ENCODE results near the gene TXNIP.

TXNIP gene

GRCh38 chr1:145996433-145997015 is at the start of gene TXNIP:
Gene TXNIP, minus strand, starts transcription at chr1:145996579. Its CDS starts 313 bp downstream, at chr1:145996266.
- no peak for TF ChIP-seq CTCF (IDR thresholded peaks at IDR 0.05; ENCODE audit: extremely low read depth, insufficient read depth, missing control alignments)
- in situ Hi-C loops (cut with MboI; ENCODE audit: low pct_unique_long_range_greater_than_20kb, low sequenced_read_pairs, unreplicated experiment): no loop called here
- DNase-seq (ENCODE audit: low spot score): peak; percentile 94

GRCh38 chr1:146039844-146040194 is 43.4 kb upstream of the TXNIP start:
- in situ Hi-C loops (cut with MboI; ENCODE audit: low pct_unique_long_range_greater_than_20kb, low sequenced_read_pairs, unreplicated experiment): no loop called here
- no peak for TF ChIP-seq CTCF (IDR thresholded peaks at IDR 0.05; ENCODE audit: extremely low read depth, insufficient read depth, missing control alignments)
- no peak for DNase-seq (ENCODE audit: low spot score)

- TF ChIP-seq CTCF (IDR thresholded peaks at IDR 0.05; ENCODE audit: extremely low read depth, insufficient read depth, missing control alignments): no peak
- peak; percentile 35 for DNase-seq (ENCODE audit: low spot score)
- in situ Hi-C loops (cut with MboI; ENCODE audit: low pct_unique_long_range_greater_than_20kb, low sequenced_read_pairs, unreplicated experiment): no loop called here
Measured at GRCh38 chr1:146036965-146037646, 40.7 kb upstream of the TXNIP start.

GRCh38 chr1:146036241-146036964 is 40.0 kb upstream of the TXNIP start:
- in situ Hi-C loops (cut with MboI; ENCODE audit: low pct_unique_long_range_greater_than_20kb, low sequenced_read_pairs, unreplicated experiment): no loop called here
- no peak for DNase-seq (ENCODE audit: low spot score)
- no peak for TF ChIP-seq CTCF (IDR thresholded peaks at IDR 0.05; ENCODE audit: extremely low read depth, insufficient read depth, missing control alignments)

- no peak for DNase-seq (ENCODE audit: low spot score)
- in situ Hi-C loops (cut with MboI; ENCODE audit: low pct_unique_long_range_greater_than_20kb, low sequenced_read_pairs, unreplicated experiment): no loop called here
- no peak for TF ChIP-seq CTCF (IDR thresholded peaks at IDR 0.05; ENCODE audit: extremely low read depth, insufficient read depth, missing control alignments)
Measured at GRCh38 chr1:146035048-146035423, 38.7 kb upstream of the TXNIP start.

- DNase-seq (ENCODE audit: low spot score): peak; percentile 46
- TF ChIP-seq CTCF (IDR thresholded peaks at IDR 0.05; ENCODE audit: extremely low read depth, insufficient read depth, missing control alignments): peak; percentile 49
- in situ Hi-C loops (cut with MboI; ENCODE audit: low pct_unique_long_range_greater_than_20kb, low sequenced_read_pairs, unreplicated experiment): no loop called here
Measured at GRCh38 chr1:146032631-146033219, 36.3 kb upstream of the TXNIP start.
